SK-N-MC (cell line): Measurements from ENCODE around the gene ADAMTS3.

Experiments
- DNase-seq: peaks from one replicate; pipeline ENCODE4 v3.0.0-alpha.2; 2011; ENCODE audit warnings: low read depth, low spot score
- H3K27ac ChIP-seq: fragments of 200-600 bp; sonication (generic); 2 replicates; pipeline ENCODE4 v1.5.1; 2016; ENCODE audit warnings: mixed run types
- H3K36me3 ChIP-seq: fragments of 200-600 bp; sonication (generic); 2 replicates; pipeline ENCODE4 v1.6.1; 2017; ENCODE audit warnings: antibody characterized with exemption, low read length, mixed read lengths; ENCODE audit not compliant: insufficient read depth
- H3K4me3 ChIP-seq: fragments of 200-600 bp; sonication (generic); 2 replicates; pipeline ENCODE4 v1.5.1; 2016
- H3K9ac ChIP-seq: fragments of 200-600 bp; sonication (generic); 2 replicates; pipeline ENCODE4 v1.8.0; 2017; ENCODE audit warnings: mixed run types, mixed read lengths; ENCODE audit not compliant: insufficient read length
- H3K9me3 ChIP-seq: fragments of 200-600 bp; sonication (generic); 2 replicates; pipeline ENCODE4 v1.6.1; 2017; ENCODE audit warnings: low read depth, mild to moderate bottlenecking, antibody characterized with exemption, low read length, moderate library complexity, mixed read lengths
- EZH2 ChIP-seq: fragments of 200-600 bp; sonication (generic); IDR thresholded peaks from one replicate; pipeline ENCODE4 v1.6.1; 2017; ENCODE audit warnings: antibody characterized with exemption
- FOXP2 ChIP-seq: optimal IDR thresholded peaks from 2 replicates; pipeline ENCODE3; 2011; ENCODE audit warnings: mild to moderate bottlenecking, moderate library complexity; ENCODE audit not compliant: insufficient read depth; ENCODE audit errors: extremely low read length, control extremely low read depth
- POLR2AphosphoS5 ChIP-seq: IDR thresholded peaks from 2 replicates; pipeline ENCODE4 v1.6.1; 2012; ENCODE audit warnings: mild to moderate bottlenecking, low read depth, low read length, borderline replicate concordance

The ADAMTS3 gene

DNA sequence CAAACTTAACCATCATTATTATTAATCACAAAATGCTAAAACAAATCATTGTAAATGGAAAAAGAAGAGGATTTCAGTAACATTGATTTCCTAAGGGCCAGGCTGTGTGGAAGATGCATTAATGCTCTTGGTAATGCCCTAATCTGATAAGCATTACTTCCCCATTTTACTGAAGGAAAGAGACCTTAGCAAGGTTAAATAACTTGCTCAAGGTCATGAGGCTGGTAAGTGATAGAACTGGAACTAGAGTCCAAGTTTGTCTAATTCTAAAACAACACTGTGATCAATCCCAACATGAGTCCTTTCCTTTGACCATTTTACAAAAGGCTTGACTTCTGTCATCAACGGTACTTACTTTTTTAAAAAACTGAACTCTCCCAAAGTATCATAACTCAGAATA is 32.6 kb downstream of the ADAMTS3 start:
- TF ChIP-seq EZH2 = no peak
- TF ChIP-seq FOXP2 = no peak
- TF ChIP-seq POLR2AphosphoS5 = no peak

DNA sequence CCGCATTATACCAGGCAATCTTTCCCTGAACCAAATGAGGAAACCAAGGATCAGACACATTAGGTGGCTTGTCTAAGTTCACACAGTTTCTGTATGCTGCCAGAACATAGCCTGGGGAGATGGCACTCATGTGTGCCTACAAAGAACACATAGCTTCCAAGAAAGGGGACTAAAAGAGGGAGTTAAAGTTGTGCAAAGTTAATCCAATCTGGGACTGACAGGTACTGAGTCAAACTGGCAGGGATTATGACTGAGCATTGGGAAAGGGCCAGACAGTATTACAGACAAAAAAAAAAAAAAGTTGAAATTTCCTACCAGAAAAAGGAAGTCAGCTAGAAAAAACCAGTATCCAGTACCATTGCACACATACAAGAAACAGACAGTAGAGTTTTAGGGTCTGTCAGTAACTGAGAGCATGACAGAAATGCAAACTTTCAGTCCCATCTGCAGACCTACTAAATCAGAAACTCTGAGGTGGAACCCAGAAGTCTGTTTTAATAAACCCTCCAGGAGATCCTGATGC is 37.2 kb downstream of the ADAMTS3 start:
- H3K9ac ChIP-seq = no peak overlapping the region
- TF ChIP-seq FOXP2 = no peak
- TF ChIP-seq EZH2 = no peak
- no peak for TF ChIP-seq POLR2AphosphoS5
- no peak overlapping the region for H3K27ac ChIP-seq
- H3K9me3 ChIP-seq = no peaks in the 10 kb centered on the region
- DNase-seq = no peak
- H3K36me3 ChIP-seq = no peaks in the 10 kb centered on the region
- H3K4me3 ChIP-seq = no peak overlapping the region

More for the DNA sequence above, 32.6 kb downstream of the ADAMTS3 start:
- no peak overlapping the region for H3K27ac ChIP-seq
- no peaks in the 10 kb centered on the region for H3K9me3 ChIP-seq
- no peak overlapping the region for H3K9ac ChIP-seq
- no peaks in the 10 kb centered on the region for H3K36me3 ChIP-seq
- no peak overlapping the region for H3K4me3 ChIP-seq
- no peak for DNase-seq

DNA sequence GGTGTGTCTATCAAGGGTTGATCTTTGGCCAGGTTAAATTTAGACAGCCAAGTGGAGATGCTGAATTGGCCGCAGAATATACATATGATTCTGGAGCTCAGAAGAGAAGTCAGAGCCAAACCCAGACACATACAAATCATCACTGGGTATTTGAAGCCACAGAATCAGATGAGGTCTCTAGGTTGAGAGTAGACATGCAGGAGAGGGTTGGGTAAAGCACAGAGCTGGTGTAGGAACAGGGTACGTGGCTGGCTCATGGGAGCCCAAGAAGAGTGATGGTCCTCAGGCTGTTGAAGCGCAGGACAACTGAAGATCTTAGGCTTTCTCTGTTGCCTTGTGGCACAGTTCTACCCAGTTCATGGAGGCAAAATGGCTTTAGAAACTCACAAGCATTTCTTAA is 37.7 kb downstream of the ADAMTS3 start:
- Histone ChIP-seq H3K9ac (no peak overlapping the region), H3K4me3 (no peak overlapping the region), H3K36me3 (no peaks in the 10 kb centered on the region), H3K9me3 (no peaks in the 10 kb centered on the region), H3K27ac (no peak overlapping the region)
- no peak for DNase-seq
- TF ChIP-seq FOXP2 (no peak), EZH2 (no peak), POLR2AphosphoS5 (no peak)

DNA sequence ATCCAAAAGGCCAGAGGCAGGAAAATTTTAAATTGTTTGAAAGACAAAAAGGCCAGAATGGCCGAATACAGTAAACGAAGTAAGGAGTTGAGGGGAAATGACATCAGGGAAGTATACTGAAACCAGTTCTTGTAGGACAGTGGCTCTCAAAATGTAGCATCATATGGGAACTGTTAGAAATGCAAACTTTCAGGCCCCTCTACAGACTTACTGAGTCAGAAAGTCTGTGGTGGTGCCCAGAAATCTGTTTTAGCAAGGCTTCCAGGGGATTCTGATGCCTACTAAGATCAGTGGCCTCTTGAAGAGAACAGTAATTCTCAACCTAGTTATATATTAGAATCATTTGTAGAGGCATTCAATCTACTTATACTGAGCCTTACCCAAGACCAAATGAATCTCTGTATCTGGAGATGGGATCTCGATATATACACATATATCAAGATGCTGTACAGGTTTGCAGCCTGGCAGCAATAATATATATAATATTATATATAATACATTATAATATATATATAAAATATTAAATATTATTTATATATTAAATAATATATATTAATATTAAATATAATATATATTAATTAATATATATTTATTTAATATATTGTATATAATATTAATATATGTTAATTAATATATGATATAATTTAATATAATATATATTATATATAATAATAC is 39.7 kb downstream of the ADAMTS3 start:
- Histone ChIP-seq H3K9me3 (no peaks in the 10 kb centered on the region), H3K36me3 (no peaks in the 10 kb centered on the region), H3K4me3 (no peak overlapping the region), H3K27ac (no peak overlapping the region), H3K9ac (no peak overlapping the region)
- DNase-seq = no peak
- no peak for TF ChIP-seq FOXP2
- TF ChIP-seq POLR2AphosphoS5 = no peak
- TF ChIP-seq EZH2 = no peak

DNA sequence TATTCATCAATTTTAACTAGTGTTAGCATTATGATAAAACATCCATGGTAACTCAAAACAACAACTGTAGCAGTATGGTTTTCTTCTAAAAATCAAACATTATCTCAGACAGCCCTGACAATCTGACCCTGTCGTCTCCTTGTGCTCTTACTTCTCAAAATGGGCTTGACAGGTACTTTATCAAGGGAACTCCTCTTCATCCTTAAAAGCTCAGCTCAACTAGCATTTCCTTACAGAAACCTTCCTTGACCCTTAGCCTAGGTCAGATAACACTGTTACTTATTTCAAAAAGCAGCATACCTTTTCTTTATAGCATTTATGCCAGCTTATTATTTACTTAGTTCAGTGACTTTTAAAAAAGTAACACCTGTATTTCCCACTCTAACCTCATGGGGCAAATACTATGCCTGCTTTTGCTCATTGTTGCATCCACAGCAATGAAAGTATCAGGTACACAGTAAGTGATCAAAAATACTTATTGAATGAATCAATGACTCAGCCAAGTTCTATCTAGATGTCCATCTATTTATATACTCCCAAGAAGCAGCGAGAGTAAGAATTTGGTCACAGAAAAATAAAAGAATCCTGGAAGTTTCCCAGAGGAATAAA is 41.9 kb downstream of the ADAMTS3 start:
- no peak for DNase-seq

DNA sequence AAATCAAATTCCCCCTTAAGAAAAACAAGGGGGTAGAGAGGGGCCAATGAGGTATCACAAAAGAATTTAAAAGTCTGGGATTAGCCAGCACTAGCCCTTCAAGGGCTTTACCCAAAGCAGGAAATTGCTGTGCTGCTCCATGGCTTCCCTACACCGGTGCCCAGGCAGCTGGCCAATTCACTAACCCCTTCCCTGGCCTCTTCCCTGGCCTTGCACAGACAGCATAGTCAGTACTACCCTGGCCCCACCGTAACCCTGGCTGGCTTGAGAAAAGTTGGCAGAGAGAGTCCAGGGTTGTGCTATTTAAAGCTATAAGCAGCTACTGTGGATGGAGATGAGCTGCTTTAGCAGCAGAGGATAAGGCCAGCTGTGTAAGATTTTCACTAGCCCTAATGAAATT is 43.1 kb downstream of the ADAMTS3 start:
- Histone ChIP-seq H3K36me3 (no peaks in the 10 kb centered on the region), H3K4me3 (no peak overlapping the region), H3K9me3 (no peaks in the 10 kb centered on the region), H3K27ac (no peak overlapping the region), H3K9ac (no peak overlapping the region)
- DNase-seq = no peak
- TF ChIP-seq FOXP2 (no peak), EZH2 (no peak), POLR2AphosphoS5 (no peak)

More for the DNA sequence above, 41.9 kb downstream of the ADAMTS3 start:
- TF ChIP-seq FOXP2 (no peak), EZH2 (no peak), POLR2AphosphoS5 (no peak)
- H3K27ac ChIP-seq = no peak overlapping the region
- H3K36me3 ChIP-seq = no peaks in the 10 kb centered on the region
- H3K9me3 ChIP-seq = no peaks in the 10 kb centered on the region
- no peak overlapping the region for H3K4me3 ChIP-seq
- no peak overlapping the region for H3K9ac ChIP-seq

DNA sequence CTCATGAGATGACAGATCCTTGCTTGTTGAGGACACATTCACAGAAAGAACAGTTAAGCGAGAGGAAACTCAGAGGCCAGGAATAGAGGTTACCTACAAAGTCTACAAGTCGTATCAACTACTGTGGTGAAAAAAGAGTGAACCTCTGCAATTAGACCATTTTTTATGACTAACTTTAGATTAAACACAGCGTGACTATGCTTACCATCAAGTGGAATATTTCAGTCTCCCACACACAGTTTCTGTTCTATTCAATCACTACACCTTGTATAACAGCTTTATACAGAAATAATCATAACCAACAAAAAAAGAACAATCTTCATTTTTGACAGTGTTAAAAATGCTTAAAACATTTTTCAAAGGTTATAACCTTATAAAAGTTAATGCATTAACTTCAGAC is 46.6 kb downstream of the ADAMTS3 start:
- Histone ChIP-seq H3K27ac (no peak overlapping the region), H3K9ac (no peak overlapping the region), H3K9me3 (no peaks in the 10 kb centered on the region), H3K36me3 (no peaks in the 10 kb centered on the region), H3K4me3 (no peak overlapping the region)
- TF ChIP-seq POLR2AphosphoS5 = no peak
- no peak for TF ChIP-seq EZH2
- TF ChIP-seq FOXP2 = no peak
- DNase-seq = no peak

DNA sequence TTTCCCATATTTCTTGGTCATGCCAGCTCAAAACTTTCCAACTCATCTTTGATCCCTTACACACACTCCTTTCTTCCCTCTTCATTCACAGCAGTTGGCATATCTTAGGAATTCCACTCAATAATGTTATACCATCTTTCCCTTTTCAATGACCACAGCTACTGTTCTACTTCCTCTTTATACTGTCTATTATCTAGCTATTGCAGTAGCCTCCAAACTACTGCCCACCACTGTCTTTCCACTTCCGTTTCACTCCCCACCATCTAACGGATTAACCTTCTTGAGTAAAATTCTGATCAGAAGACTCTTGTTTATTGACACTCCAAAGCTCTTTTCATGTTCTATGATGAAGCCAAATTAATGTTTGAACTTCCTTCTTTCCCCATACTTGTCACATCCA is 55.8 kb downstream of the ADAMTS3 start:
- Histone ChIP-seq H3K9ac (no peak overlapping the region), H3K9me3 (no peaks in the 10 kb centered on the region; the same call in 1 of the 2 replicates), H3K27ac (no peak overlapping the region), H3K36me3 (no peaks in the 10 kb centered on the region), H3K4me3 (no peak overlapping the region)
- TF ChIP-seq POLR2AphosphoS5 (no peak), EZH2 (no peak), FOXP2 (no peak)
- DNase-seq = no peak

DNA sequence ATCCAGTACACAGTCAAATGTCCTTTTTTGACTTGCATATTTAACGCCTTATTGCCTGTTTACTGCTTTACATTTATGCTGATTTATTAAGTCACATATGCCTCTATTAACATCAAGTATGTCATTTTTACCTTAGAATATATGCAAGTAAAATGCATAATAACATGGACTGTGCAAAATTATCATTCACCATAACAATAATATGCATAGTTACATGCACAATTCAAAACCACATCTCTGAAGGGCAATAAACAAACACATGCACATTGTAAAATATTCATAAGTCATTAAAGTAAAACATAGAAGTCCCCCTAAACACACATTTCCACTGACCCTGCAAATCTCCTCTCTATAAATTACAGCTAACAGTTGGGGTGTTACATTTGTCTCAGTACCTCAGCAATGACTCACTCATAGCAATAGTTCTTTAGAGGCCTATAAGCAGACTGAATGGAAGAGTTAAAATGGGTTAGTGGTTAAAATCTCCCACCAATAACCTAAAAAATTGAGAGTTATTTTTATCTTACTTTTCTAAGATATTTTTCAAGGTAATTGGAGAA is 61.1 kb downstream of the ADAMTS3 start:
- no peak overlapping the region for H3K9ac ChIP-seq
- H3K36me3 ChIP-seq = no peaks in the 10 kb centered on the region
- no peak for DNase-seq
- H3K4me3 ChIP-seq = no peak overlapping the region
- H3K27ac ChIP-seq = no peak overlapping the region
- no peaks in the 10 kb centered on the region; the same call in 1 of the 2 replicates for H3K9me3 ChIP-seq
- TF ChIP-seq FOXP2 = no peak
- no peak for TF ChIP-seq EZH2
- TF ChIP-seq POLR2AphosphoS5 = no peak
